Thyroid gland (tissue), 4 donors: ENCODE data around the gene RNF214.
"Not testable (repeated sequence)": the region's sequence is repeated elsewhere in the genome, so short reads cannot be mapped to it uniquely, and the experiment has no call there.

Source experiments
- POLR2A ChIP-seq, 2 donors: fragments of 450-650 bp; IDR thresholded peaks; one replicate each; pipeline ENCODE4 v1.6.1; 2017; ENCODE audit warnings: antibody characterized with exemption in 2 of 2, mild to moderate bottlenecking in 2 of 2, moderate library complexity in 1 of 2
- TF ChIP-seq, protein P1 (sequence below), 6 experiments: fragments of 200-600 bp in 3 of 6; fragments of 450-650 bp in 3 of 6; sonication (generic) in 3 of 6; IDR thresholded peaks; one replicate each; pipeline ENCODE4 v1.5.1; 2016 to 2019; ENCODE audit warnings: antibody characterized with exemption in 6 of 6, mild to moderate bottlenecking in 2 of 6, inconsistent platforms in 1 of 6, moderate library complexity in 1 of 6

DNA sequence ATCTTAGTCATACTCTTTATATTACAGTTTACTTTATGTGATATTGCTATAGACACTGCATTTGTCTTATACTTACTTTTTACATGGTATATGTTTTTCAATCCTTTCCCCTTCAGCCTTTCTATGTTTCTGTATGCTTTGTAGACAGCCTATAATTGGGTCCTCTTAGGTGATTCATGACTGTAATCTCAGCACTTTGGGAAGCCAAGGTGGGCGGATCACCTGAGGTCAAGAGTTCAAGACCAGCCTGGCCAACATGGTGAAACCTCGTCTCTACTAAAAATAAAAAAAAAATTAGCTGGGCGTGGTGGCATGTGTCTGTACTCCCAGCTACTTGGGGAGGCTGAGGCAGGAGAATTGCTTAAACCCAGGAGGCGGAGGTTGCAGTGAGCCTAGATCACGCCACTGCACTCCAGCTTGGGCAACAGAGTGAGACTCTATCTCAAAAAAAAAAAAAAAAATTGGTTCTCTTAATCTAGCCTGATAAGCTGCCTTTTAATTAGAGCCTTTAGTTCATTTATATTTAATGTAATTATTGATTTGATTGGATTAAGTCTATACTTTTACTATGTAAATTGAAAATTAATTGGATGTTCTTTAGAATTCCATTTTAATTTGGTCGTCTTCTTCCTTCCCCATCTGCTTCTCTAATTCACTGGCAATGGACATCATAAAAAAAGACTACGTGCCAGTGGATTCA, 32.3 kb downstream of the RNF214 start:
- TF ChIP-seq, protein P1, sequence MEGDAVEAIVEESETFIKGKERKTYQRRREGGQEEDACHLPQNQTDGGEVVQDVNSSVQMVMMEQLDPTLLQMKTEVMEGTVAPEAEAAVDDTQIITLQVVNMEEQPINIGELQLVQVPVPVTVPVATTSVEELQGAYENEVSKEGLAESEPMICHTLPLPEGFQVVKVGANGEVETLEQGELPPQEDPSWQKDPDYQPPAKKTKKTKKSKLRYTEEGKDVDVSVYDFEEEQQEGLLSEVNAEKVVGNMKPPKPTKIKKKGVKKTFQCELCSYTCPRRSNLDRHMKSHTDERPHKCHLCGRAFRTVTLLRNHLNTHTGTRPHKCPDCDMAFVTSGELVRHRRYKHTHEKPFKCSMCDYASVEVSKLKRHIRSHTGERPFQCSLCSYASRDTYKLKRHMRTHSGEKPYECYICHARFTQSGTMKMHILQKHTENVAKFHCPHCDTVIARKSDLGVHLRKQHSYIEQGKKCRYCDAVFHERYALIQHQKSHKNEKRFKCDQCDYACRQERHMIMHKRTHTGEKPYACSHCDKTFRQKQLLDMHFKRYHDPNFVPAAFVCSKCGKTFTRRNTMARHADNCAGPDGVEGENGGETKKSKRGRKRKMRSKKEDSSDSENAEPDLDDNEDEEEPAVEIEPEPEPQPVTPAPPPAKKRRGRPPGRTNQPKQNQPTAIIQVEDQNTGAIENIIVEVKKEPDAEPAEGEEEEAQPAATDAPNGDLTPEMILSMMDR (IDR thresholded peaks at IDR 0.05): not testable (repeated sequence)
- not testable (repeated sequence) for TF ChIP-seq POLR2A (IDR thresholded peaks at IDR 0.05)
